HL-60 (cell line): ENCODE measurements around the gene HTR6.

Experiments used
- DNase-seq, 2 experiments: peaks; one replicate each; pipeline ENCODE4 v3.0.0-alpha.2; 2010 to 2020; ENCODE audit warnings: low read depth in 1 of 2, low spot score in 1 of 2
- H3K27ac ChIP-seq: fragments of 250-450 bp; sonication (Bioruptor Pico); replicated peaks from 2 replicates; pipeline ENCODE4 v1.5.1; 2020; ENCODE audit warnings: mild to moderate bottlenecking, moderate library complexity
- H3K27me3 ChIP-seq: fragments of 250-450 bp; sonication (Bioruptor Pico); 2 replicates; pipeline ENCODE4 v1.5.1; 2021; ENCODE audit warnings: mild to moderate bottlenecking, moderate library complexity; ENCODE audit not compliant: insufficient read depth, poor library complexity, severe bottlenecking
- H3K4me3 ChIP-seq: replicated peaks from 2 replicates; pipeline ENCODE4 v1.5.1; 2011; ENCODE audit warnings: mild to moderate bottlenecking, control low read depth, low read length; ENCODE audit not compliant: insufficient read depth
- GABPA ChIP-seq: IDR thresholded peaks from 2 replicates; pipeline ENCODE4 v1.6.1; 2012; ENCODE audit warnings: low read depth
- POLR2AphosphoS5 ChIP-seq: IDR thresholded peaks from 2 replicates; pipeline ENCODE4 v1.6.1; 2012; ENCODE audit warnings: low read depth
- SPI1 ChIP-seq: IDR thresholded peaks from 2 replicates; pipeline ENCODE4 v1.6.1; 2012; ENCODE audit warnings: low read depth, mild to moderate bottlenecking, borderline replicate concordance
- TF ChIP-seq, protein P1 (sequence below): IDR thresholded peaks from one replicate; pipeline ENCODE4 v1.5.1; 2011; ENCODE audit warnings: low read length, control low read depth, inconsistent platforms; ENCODE audit not compliant: insufficient read depth
- TF ChIP-seq, protein P2 (sequence below): IDR thresholded peaks from 2 replicates; pipeline ENCODE4 v1.6.1; 2012; ENCODE audit warnings: low read depth; ENCODE audit not compliant: insufficient replicate concordance

The HTR6 gene

DNA sequence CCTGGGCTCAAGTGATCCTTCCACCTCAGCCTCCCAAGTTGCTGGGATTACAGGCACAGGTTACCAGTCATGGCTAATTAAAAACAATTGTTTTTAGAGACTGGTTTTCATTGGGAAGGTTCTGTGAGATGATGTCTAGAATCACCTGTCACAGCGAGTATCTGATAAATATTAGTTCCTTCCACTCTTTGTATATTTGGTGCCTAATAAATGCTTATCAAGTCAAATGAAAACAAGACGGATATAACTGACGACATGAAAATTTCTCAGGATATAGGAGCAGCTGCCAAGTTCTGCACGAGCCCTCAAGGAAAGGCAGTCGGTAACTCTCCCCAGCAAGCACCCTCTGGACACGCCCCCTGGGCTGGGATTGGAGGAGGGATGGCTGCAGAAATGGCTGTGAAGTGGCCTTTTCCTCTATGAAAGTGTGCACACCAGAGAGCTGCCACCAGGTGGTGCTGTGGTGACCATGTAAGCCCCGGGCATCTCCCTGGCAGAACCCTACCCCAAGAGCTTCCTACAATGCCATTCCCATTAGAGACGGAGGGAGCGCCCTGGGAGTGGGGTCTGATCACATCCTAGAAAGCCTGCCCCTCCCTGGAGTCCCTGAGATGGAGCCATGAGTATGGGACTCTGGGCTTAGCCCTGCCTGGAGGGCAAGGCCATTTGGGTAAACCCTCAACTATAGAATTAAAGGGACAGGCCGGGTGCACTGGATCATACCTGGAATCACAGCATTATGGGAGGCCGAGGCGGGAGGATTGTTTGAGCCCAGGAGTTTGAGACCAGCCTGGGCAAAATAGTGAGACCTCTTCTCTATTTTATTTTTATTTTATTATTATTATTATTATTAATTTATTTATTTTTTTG is 50.9 kb downstream of the HTR6 start:
- no peak overlapping the region for H3K4me3 ChIP-seq
- peak; percentile 66 to 85 for DNase-seq
- H3K27me3 ChIP-seq, result no peaks in the 10 kb centered on the region
- TF ChIP-seq SPI1, result no peak
- TF ChIP-seq, protein P1, sequence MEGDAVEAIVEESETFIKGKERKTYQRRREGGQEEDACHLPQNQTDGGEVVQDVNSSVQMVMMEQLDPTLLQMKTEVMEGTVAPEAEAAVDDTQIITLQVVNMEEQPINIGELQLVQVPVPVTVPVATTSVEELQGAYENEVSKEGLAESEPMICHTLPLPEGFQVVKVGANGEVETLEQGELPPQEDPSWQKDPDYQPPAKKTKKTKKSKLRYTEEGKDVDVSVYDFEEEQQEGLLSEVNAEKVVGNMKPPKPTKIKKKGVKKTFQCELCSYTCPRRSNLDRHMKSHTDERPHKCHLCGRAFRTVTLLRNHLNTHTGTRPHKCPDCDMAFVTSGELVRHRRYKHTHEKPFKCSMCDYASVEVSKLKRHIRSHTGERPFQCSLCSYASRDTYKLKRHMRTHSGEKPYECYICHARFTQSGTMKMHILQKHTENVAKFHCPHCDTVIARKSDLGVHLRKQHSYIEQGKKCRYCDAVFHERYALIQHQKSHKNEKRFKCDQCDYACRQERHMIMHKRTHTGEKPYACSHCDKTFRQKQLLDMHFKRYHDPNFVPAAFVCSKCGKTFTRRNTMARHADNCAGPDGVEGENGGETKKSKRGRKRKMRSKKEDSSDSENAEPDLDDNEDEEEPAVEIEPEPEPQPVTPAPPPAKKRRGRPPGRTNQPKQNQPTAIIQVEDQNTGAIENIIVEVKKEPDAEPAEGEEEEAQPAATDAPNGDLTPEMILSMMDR, result peak; percentile 93
- no peak overlapping the region for H3K27ac ChIP-seq

DNA sequence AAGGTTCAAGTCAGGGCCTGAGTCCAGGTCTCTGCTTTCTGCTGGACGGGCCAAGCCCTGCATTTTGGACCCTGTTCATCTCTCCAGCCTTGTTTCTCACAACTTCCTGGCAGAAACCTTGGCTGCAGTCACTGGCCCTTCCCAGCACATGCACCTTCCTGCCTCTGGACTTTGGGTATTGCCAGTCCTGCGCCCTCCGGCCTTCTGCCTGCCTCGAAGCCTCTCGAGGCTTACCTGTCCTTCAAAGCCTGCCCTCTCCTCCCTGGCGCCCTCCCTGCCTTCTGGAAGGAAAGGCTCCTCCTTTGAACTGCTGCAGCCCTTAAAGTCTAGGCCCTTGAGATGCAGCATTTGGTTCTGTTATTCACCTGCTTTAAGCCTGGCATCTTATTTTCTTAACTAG is 52.8 kb downstream of the HTR6 start:
- DNase-seq, result no peak
- H3K4me3 ChIP-seq, result no peak overlapping the region
- TF ChIP-seq, protein P1, result no peak
- TF ChIP-seq, protein P2, sequence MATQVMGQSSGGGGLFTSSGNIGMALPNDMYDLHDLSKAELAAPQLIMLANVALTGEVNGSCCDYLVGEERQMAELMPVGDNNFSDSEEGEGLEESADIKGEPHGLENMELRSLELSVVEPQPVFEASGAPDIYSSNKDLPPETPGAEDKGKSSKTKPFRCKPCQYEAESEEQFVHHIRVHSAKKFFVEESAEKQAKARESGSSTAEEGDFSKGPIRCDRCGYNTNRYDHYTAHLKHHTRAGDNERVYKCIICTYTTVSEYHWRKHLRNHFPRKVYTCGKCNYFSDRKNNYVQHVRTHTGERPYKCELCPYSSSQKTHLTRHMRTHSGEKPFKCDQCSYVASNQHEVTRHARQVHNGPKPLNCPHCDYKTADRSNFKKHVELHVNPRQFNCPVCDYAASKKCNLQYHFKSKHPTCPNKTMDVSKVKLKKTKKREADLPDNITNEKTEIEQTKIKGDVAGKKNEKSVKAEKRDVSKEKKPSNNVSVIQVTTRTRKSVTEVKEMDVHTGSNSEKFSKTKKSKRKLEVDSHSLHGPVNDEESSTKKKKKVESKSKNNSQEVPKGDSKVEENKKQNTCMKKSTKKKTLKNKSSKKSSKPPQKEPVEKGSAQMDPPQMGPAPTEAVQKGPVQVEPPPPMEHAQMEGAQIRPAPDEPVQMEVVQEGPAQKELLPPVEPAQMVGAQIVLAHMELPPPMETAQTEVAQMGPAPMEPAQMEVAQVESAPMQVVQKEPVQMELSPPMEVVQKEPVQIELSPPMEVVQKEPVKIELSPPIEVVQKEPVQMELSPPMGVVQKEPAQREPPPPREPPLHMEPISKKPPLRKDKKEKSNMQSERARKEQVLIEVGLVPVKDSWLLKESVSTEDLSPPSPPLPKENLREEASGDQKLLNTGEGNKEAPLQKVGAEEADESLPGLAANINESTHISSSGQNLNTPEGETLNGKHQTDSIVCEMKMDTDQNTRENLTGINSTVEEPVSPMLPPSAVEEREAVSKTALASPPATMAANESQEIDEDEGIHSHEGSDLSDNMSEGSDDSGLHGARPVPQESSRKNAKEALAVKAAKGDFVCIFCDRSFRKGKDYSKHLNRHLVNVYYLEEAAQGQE, result no peak
- no peak for TF ChIP-seq GABPA
- TF ChIP-seq POLR2AphosphoS5, result no peak
- no peak for TF ChIP-seq SPI1
- no peak overlapping the region for H3K27ac ChIP-seq
- no peaks in the 10 kb centered on the region for H3K27me3 ChIP-seq

DNA sequence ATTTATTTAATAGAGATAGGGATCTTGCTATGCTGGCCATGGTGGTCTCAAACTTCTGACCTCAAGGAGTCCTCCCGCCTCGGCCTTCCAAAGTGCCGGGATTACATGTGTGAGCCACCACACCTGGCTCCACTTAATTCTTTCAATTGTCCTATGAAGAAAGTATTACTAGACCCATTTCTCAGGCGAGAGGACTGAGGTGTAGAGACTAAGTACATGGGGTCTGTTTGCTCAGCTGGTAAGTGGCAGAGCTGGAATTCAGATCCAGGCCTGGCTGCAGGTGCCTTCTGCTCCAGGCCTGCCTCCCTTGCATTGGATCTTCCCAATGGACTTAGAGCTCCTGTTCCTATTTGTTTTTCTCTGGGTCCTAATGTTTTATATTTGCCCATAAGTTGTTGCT is 55.5 kb downstream of the HTR6 start:
- Histone ChIP-seq H3K27me3 (no peaks in the 10 kb centered on the region), H3K4me3 (no peak overlapping the region), H3K27ac (no peak overlapping the region)
- no peak for DNase-seq
- TF ChIP-seq, protein P1, result no peak
- no peak for TF ChIP-seq GABPA
- no peak for TF ChIP-seq SPI1
- TF ChIP-seq, protein P2, result no peak
- TF ChIP-seq POLR2AphosphoS5, result no peak

DNA sequence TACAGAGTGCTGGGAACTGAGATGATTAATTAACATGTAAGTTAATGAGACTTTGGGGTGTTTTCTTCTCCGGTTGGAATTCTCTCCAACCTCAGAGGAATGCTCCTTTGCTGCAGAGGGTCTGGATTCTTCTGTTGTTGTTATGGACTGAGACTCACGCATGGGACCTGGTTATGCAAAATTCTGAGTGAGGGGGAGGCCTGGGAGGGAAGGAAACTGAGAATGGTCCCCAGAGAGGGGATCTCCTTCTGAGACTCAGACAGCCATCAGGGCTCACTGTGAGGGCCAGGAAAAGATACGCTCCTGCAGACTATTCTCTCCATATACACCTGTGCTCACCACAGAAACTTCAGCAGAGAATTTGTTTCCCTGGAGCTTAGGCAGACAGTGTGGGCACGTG is 56.3 kb downstream of the HTR6 start:
- H3K4me3 ChIP-seq, result no peak overlapping the region
- no peak overlapping the region for H3K27ac ChIP-seq
- TF ChIP-seq, protein P2, result no peak
- no peak for TF ChIP-seq POLR2AphosphoS5
- TF ChIP-seq, protein P1, result no peak
- no peak for TF ChIP-seq GABPA
- no peak for TF ChIP-seq SPI1
- no peaks in the 10 kb centered on the region for H3K27me3 ChIP-seq
- no peak for DNase-seq
